Measurements from ENCODE around the gene CAMSAP1.

- no peak for TF ChIP-seq CTCF (conservative IDR thresholded peaks at IDR 0.05)
- TF ChIP-seq EZH2 (IDR thresholded peaks at IDR 0.05; ENCODE audit: low read depth) = no peak
Observed at GRCh38 chr9:135821116-135821515, 86.2 kb downstream of the CAMSAP1 start.

Measured in PC-9 (cell line).